HS-27A (cell line): ENCODE measurements around the gene MPPE1.
"Not testable (repeated sequence)": the region's sequence is repeated elsewhere in the genome, so short reads cannot be mapped to it uniquely, and the experiment has no call there.

Source experiments
- DNase-seq: peaks from one replicate; pipeline ENCODE4 v3.0.0-alpha.2; 2012; ENCODE audit warnings: low read depth, missing footprints

The MPPE1 gene

DNA sequence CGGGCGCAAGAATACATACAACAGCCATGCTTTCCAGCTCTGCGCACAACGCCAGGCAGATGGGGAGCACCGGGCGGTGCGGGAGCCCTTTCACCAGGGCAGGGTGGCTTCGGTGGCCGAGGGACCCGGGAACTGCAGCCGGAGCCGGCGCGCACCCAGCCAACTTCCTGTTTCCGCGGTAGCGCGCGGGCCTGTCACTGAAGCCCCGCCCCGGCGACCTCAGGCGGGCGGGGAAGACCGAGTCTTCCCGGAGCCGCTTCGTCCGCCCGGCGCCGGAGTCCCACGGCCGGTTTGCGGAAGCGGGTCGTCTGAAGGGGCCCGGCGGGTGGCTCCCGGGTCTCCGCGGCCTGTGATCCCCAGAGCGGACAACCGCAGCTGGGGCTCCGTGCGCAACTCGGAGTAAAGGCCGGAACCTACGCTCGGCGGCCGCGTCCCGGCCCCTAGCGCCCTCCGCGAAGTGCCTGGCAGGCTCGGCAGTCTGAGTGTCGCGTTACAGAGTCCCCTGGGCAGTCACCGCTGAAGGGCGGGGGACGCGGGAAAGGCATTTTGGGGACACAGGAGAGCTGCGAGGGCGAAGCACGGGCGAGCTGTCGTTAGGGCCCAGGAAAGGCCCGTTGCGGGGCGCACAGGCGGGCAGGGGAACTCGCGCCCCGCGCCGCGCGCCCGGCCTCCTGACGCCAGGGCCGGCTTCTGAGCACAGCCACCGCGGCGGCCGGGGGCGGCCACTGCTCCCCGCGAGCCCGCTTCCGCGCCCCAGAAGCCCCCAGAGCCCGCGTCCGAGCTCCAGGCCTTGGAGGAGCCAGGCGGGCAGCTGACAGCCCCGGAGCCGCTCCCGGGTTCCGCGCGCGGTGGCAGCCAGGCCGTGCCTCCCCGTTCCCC is at the start of gene MPPE1:
Gene MPPE1, minus strand, starts transcription at position 136 of the 879 bp plus-strand sequence. CDS start 11,053 bp downstream, outside the sequence.
- peak; percentile 51 for DNase-seq

DNA sequence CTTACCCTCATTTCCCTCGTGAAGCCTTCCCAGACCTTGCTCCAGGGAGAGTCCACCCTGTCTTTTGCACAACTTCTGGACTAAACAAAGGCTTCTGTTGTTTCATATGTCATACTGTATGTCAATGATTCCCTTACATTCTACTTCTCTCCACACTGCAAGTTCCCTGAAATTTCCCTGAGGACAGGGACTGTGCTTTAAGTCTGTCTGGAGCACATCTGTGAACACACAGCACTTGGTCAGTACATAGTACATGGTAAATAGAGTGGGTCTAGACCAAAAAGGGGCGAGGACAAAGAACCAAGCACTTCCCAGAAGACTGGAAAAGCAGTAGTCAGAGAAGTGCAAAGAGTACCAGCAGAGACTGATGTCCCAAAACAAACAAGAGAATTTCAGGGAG is 49.5 kb upstream of the MPPE1 start:
- DNase-seq = no peak

DNA sequence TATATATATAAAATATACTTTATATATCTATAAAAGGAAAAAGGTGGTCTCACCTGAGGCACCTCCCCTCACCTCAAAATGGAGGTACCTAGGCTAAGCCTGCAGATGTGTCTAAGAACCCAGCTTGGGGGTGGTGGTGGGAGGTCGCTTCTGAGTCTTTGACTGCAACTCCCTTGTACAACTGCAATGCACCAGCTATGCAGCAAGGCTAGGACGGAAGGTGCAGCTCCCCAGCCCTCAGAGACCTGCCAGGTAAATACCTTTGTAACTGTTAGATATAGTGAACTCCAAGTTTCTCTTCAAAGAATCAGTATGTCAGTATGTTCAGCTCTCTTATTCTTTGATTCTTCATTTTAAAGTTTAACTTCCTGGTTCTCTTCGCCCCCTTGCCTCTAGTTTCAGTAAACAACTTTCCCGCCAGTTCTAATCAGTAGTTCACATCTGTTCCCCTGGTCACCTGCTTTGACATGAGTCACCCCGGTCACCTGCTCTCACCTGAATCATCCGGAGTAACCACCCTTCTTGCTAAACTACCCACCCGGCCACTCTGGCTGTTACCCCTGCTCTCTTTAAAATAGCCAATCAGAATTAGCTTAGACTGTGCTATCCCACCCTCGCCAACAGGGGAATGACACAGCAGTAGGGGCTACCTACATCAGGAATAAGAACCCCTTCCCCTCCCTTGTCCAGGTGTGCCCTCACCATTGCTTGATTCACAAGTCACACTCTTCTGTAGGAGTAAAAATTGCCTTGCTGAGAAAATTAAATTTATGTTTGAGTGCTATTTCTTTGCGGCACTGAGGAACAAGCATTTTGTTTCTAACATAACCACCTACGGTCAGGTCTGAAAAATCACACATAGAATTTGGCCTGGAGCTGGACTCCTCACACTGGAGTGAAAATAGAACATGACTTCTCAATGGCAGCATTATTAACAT is 48.5 kb upstream of the MPPE1 start:
- no peak for DNase-seq

DNA sequence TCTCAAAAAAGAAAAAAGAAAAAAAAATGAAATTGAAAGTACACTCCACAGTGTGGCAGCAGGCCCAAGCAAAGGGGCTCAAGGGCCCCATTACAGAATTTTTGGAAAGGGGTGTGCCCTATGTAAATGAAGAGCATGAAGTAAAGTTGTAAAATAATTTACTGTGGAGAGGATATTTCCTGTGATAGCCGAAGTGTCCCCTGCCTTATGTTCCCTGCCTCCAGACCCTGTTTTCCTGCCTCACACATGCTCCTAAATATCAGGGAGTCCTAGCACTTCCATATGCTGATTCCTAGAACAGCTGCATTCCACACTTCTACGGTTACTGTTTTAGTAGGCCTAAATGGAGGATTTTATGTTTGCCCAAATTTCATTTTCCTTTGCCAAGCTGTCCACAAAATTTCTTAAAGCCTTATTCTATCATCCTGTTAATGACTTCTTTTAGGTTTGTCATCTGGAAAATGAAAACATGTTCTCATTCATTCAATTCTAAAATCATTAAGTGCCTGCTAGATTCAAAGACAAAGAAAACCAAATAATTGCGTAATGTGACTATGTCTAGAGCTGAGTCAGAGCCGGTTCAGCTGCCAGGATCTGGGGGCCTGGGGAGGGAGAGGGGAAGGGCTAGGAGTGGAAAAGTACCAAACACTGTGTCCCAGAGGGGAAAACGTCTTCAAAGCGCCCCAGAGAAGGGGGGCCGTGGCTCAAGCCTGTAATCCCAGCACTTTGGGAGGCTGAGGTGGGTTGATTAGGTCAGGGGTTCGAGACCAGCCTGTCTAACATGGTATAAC is 47.3 kb upstream of the MPPE1 start:
- no peak for DNase-seq

DNA sequence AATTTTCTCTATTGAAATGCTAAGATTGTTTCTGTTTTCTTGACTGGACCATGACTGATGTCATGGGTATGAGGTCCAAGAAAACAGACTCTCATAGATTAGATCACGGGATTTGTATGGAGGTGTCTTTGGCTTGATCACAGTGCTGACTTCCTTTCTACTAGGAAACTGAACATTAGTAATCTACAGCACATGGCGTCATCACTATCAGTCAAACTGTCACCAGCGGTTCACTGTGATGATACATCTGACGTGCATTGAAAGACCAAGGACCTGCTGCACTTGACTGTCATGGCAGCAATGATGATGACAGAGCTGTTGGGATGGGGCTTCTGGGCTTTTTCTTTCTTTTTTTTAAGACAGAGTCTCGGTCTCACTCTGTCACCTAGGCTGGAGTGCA is 45.0 kb upstream of the MPPE1 start:
- DNase-seq = no peak

- DNase-seq = no peak
These were observed 43.3 kb upstream of the MPPE1 start for GRCh38 chr18:11951390-11951851.

GRCh38 chr18:11950824-11951223 is 42.7 kb upstream of the MPPE1 start:
- no peak for DNase-seq

DNA sequence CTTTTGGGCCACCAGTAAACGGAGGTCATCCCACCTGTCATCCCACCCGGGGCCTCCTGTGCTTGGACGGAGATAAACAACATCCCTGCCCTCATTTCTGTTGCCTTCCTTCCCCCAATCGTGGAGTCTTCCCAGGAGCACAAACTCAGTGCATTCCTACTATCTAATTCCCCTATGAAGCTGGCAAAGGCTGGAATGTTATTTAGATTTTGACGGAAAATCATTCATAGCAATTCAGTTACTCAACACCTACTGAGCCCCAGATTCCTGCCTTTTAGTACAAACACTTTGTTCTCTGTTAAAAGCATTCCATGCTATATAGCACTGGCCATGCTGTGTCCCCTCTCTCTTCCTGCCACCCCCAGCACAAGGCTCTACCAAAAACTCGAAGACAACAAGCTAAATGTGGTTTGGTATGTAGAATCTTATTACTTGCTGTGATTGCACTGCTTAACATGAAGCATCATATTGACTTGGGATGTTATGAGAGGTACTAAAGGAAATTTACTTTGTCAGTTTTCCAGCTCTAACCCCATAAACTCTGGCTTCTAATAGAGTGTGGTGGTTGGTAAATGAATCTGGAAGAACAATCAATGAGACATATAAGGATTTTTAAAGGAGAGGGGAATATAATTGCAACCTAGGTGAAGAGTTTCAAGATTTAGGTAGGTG is 40.9 kb upstream of the MPPE1 start:
- DNase-seq = no peak

- DNase-seq = peak; percentile 94
These were observed 39.4 kb upstream of the MPPE1 start for GRCh38 chr18:11947214-11948191.

DNA sequence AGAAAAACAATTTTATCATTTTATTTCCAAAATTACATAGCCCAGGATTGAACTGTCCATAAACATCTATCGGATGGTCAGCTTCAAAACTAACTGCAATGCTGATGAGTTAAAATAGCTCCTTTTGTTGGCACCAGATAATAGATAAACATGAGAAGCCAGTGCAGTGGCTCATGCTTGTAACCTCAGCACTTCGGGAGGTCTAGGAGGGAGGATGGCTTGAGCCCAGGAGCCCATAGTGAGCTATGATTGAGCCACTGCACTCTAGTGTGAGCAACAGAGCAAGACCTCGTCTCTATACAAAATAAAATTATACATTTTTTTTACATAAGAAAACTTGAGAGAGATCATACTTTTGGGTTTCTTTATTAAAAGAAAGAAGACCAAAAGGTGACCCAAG is 38.6 kb upstream of the MPPE1 start:
- DNase-seq = no peak

DNA sequence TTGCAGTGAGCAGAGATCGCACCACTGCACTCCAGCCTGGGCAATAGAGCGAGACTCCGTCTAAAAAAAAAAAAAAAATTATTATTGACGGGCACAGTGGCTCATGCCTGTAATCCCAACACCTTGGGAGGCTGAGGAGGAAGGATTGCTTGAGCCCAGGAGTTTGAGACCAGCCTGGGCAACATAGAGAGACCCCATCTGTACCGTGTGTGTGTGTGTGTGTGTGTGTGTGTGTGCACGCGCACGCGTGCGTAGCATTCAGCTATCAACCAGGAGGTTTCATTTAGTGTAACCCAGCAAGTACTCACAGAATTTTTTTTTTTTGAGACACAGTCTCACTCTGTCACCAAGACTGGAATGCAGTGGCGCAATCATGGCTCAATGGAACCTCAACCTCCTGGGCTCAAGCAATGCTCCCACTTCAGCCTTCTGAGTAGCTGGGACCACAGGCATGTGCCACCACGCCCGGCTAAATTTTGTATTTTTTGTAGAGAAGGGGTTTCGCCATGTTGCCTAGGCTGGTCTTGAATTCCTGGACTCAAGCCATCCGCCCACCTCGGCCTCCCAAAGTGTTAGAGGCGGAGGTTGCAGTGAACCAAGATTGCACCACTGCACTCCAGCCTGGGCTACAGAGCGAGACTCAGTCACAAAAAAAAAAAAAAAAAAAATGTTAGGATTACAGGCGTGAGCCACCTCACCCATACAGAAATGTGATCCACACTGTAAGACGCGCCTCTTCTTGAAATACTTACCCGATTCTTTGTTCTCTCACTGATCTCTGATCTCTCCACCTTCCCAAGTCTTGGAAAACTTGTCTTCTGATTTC is 37.9 kb upstream of the MPPE1 start:
- not testable (repeated sequence) for DNase-seq

DNA sequence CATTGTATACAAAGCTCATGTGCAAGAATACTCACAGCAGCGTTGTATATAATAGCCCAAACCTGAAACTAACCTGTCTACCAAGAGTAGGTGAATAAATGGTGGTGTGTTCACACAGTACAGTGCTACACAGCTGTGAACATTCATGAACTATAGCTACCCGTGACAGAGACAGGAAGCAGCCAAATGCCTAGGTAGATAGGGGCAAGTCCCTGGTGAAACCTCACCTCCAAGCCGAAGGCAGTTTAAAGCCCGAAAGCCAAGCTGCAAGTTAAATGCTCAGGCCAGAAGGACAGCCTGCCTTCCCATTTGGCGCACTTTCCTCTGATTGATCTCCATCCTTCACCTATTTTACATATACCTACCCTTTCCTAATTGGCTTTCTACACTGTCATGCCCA is 36.7 kb upstream of the MPPE1 start:
- no peak for DNase-seq

GRCh38 chr18:11944252-11944651 is 36.1 kb upstream of the MPPE1 start:
- no peak for DNase-seq

DNA sequence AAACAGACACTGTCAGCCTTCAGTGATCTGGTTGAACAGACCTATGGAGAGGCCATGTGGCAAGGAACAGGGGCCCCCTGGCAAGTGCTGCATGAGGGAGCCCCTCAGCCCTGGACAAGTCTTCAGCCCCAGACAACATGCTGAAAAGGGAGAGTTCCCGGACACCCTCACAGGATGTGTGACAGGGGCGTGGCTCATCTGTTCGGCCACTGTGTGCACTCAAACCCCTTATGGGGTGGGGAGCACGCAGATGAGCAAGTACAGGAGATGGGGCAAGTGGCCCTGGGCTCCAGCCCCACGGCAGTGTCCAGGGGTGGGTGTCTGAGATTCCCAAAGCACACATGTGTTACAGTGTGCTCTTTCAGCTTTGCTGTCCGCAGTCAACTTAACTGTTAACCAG is 35.4 kb upstream of the MPPE1 start:
- DNase-seq = no peak

GRCh38 chr18:11940956-11941355 is 32.8 kb upstream of the MPPE1 start:
- no peak for DNase-seq

- DNase-seq = no peak
These were observed 29.9 kb upstream of the MPPE1 start for GRCh38 chr18:11937874-11938478.

GRCh38 chr18:11932393-11932792 is 24.3 kb upstream of the MPPE1 start:
- no peak for DNase-seq

GRCh38 chr18:11927497-11927896 is 19.4 kb upstream of the MPPE1 start:
- no peak for DNase-seq
